Stimulated activated CD4-positive, alpha-beta T cell treated with anti-CD3 and anti-CD28 coated beads, Interleukin-12 subunit alpha, Interleukin-12 subunit beta, amount 100 ng/mL, for 4 hours (primary cell): ENCODE measurements around the gene OR4D10.
"Not testable (repeated sequence)": the region's sequence is repeated elsewhere in the genome, so short reads cannot be mapped to it uniquely, and the experiment has no call there.

Source experiments
- DNase-seq: peaks from one replicate; pipeline ENCODE4 v3.0.0-alpha.2; 2020

OR4D10 gene

GRCh38 chr11:59473015-59473414 lies at the start of gene OR4D10:
TSS of gene OR4D10 (plus strand) at chr11:59473315. CDS start at chr11:59477430, 4,115 bp downstream.
- no peak for DNase-seq

DNA sequence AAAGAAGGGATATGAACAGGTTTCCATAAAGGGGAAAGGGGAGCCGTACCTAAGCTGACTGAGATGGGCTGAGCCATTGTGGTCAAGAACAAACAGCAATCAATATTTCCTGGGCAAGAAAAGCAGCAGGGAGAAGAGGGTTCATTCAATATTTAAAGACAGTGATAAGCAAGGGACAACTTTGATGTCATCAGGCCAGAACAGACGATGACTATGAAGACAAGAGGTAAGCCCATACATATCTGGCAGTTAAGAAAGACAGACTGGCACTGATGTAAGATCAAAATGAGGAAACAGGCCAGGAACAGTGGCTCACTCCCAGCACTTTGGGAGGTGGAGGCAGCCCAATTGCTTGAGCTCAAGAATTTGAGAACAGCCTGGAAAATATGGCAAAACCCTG lies 49.3 kb upstream of the OR4D10 start:
- no peak for DNase-seq

GRCh38 chr11:59425131-59425530 lies 48.0 kb upstream of the OR4D10 start:
- DNase-seq = no peak

GRCh38 chr11:59426361-59427067 lies 46.6 kb upstream of the OR4D10 start, which contains the start of gene OR5A2:
TSS of gene OR5A2 (minus strand) at chr11:59426413. CDS start at chr11:59422953, 3,460 bp downstream.
- no peak for DNase-seq

GRCh38 chr11:59427068-59427382 lies 46.1 kb upstream of the OR4D10 start:
- DNase-seq = no peak

DNA sequence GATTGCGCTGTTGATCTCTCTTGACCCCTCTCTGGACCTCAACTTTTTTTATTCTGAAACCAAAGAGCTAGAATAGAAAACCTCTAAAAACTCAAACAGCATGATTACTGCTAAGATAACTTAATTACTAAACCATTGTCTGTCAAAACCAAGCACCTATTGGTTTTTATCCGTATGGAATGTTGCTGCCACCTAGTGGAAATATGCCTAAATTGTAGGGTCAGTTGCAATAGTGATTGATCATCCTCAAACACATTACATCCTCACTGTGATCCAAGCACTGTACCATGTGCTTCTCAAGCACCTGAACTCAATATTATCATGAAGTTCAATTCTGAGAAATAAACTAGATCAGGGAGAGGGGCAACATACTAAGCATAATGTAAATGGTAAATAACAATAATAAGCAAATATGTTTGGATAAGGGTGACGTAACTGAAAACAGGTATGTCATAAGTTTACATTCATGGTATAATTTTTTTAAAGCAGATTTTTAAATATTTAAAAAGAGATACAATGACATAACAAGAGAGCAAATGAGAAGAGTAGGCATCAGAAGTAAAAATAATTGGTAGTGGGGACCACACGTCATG lies 43.1 kb upstream of the OR4D10 start:
- DNase-seq = no peak

GRCh38 chr11:59436169-59436568 lies 36.9 kb upstream of the OR4D10 start, which contains the start of gene OR5A1:
TSS of gene OR5A1 (plus strand) at chr11:59436469. CDS start at chr11:59443169, 6,700 bp downstream.
- DNase-seq = no peak

GRCh38 chr11:59437770-59438169 lies 35.3 kb upstream of the OR4D10 start:
- no peak for DNase-seq

- DNase-seq = not testable (repeated sequence)
Measured at GRCh38 chr11:59445624-59446023, 27.5 kb upstream of the OR4D10 start.

- no peak for DNase-seq
Measured at GRCh38 chr11:59448484-59448883, 24.6 kb upstream of the OR4D10 start.

DNA sequence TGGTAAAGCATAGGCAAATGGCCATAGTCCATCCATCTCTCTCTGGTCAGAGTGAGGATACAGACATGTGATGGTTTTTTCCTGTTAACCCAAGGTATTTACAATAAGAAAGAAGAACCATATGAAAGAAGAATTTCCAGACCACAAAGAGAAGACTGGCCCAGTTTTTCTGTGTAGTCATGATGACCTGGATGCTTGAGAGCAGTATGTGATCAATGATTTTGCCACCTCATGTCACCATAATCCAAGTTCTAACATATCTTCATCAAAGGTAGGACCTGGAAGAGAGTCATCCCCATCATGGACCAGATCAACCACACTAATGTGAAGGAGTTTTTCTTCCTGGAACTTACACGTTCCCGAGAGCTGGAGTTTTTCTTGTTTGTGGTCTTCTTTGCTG lies 16.5 kb upstream of the OR4D10 start, which contains the start of gene OR4D6:
OR4D6 (plus strand) TSS at position 301 of the 400 bp plus-strand sequence; CDS start at position 301, 0 bp downstream.
- no peak for DNase-seq

DNA sequence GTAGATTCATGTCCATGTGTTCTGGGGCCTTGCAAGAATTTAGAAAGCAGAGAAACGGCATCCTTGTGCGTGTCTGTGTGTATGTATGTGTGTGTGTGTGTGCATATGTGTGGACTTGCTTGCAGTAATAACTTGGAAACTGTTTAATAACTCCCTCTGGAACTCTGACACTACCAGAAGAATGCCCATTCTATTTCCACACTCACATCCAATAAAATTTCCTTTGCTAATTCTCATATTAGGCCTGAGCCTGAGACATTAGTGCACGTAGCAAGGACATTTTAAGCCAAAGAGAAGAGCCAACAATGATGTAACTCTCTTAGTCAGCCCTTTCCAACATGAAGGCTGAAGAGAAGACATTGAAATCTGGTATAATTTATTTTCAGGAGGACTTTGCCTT lies 13.2 kb upstream of the OR4D10 start:
- no peak for DNase-seq

- no peak for DNase-seq
Measured at GRCh38 chr11:59463190-59463641, 9.9 kb upstream of the OR4D10 start.

DNA sequence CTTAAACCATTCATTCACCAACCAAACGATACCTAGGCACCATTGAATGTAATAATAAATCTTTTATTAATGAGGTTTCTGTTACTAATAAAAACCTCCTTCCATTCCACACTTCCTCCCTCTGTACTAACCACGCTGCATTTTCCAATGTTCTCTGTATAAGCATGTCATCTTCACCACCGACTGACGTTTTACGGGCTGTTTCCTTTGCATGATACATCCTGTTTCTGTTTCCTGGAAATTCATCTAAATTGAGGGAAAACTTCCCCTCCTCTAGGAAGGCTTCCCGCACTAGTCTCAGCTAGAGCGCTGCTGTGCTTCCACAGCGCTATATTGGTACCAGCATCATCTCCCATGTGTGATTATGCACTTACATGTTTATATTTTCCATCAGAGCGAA lies 2.1 kb downstream of the OR4D10 start:
- no peak for DNase-seq

DNA sequence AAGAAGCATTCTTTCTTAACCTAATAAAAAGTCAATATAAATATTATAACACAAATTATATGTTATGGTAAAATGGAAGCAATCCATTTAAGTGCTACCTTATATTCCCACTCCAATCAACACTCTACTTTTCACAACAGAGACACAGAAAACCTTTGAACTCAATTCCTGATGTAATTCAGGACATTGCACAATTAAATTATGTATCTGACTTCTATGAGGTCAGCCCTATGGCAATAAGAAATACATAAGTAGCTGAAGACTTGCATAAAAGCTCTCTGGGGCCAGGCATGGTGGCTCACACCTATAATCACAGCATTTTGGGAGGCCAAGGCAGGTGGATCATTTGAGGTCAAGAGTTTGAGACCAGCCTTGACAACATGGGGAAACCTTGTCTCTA lies 6.8 kb downstream of the OR4D10 start:
- DNase-seq = no peak

- no peak for DNase-seq
Measured at GRCh38 chr11:59480359-59480758, 7.2 kb downstream of the OR4D10 start.

DNA sequence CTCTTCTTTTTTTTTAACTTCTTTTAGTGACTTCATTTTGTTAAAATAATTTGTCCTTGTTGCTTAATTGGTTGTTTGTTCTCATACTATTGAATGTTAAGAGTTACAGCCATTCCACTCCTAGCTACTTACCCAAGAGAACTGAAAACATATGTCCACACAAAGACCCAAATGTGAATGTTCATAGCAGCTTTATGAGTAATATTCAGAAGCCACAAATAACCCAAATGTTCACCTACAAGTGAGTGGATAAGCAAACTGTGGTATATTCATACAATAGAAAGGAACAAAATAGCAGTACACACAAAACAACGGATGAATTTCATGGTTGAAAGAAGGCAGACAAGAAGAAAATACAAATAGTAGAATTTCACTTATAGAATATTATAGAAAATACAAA lies 28.8 kb downstream of the OR4D10 start:
- no peak for DNase-seq

DNA sequence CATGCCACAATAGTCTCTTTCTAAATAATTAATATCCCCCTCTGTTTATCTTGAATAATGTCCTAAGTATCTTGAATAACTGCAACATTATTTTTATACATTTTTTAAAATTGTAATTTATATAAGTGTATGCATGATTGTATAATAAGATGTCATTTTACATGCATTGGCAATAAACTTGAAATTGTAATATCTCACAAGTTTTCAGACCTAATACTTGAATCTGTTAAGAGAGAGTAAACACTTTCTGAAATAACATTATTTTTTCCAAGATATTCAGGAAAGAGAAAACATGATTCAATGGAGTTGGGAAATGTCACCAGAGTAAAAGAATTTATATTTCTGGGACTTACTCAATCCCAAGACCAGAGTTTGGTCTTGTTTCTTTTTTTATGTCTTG lies 30.2 kb downstream of the OR4D10 start, which contains the start of gene OR4D11:
OR4D11 (plus strand) TSS at position 301 of the 400 bp plus-strand sequence; CDS start at position 301, 0 bp downstream.
- no peak for DNase-seq

DNA sequence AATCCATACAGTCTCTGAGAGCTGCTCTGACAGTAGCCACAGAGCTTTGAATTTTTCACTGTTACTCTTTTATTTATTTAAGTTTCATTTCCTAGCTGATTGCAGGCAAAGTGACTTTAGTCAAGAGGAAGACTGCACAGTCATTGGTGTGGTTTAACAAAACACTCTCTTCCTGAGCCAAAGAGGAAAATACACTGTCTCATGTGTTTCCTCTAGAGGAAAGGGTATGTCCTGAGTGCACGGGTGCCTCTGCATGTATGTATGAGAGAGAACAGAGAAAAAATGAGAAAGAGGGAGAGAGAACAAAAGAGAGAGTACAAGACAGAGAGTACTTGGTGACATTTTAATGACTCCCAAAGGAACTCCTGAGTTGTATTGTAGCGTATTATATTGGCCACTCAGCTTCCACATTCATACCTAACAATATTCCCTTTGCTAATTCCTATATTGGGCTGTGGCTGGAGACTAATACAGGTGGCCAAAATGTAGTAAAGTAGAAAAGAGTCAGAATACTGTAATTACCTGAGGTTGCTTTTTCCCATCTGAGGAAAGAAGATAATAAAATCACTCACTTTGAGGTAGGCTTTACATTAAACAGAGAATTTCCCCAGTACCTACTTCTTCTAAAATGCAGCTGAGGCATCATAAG lies 38.0 kb downstream of the OR4D10 start, which contains the start of gene OR4D9:
OR4D9 (plus strand) TSS at position 599 of the 649 bp plus-strand sequence. CDS start 3,374 bp downstream, outside the sequence.
- no peak for DNase-seq

DNA sequence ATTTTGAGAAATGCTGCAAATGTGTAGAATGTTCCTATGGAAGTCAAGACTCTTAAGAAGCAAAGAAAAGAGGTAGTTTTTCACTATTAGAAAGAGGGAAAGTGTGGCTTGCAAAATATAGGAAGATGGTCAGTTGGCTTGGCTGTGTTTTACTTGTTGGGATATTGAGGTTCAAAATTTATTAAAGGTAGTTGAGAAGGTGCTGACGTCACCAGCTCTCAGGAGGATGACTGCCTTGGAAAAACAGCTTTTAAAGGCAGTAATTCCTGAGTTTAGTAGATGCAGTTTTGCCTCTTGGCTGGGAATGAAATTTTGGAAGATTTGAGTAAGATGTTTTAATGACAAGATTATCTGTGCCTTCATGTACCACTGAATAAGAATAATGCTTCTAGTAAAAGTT lies 38.6 kb downstream of the OR4D10 start:
- DNase-seq = no peak

DNA sequence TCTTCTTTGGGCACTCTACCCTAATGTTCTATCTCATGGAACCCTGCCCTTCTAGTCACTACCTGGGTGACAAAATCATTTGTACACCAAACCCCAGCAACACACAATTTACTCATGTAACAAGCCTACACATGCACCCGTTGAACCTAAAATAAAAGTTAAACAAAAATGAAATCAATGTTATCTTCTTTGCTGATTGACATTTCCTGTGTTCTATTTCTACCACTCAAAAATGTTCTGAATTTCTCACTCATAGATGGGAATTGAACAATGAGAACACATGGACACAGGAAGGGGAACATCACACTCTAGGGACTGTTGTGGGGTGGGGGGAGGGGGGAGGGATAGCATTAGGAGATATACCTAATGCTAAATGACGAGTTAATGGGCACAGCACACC lies 47.0 kb downstream of the OR4D10 start:
- DNase-seq = not testable (repeated sequence)

- no peak for DNase-seq
Measured at GRCh38 chr11:59520741-59521140, 47.6 kb downstream of the OR4D10 start.

GRCh38 chr11:59523541-59523940 lies 50.4 kb downstream of the OR4D10 start:
- no peak for DNase-seq

GRCh38 chr11:59528711-59529110 lies 55.6 kb downstream of the OR4D10 start:
- DNase-seq = no peak
